A673 (cell line): ENCODE measurements around the gene DIS3L2. TPM values are rescaled to one million over a fixed set of nuclear protein-coding genes. Genes with fewer than 3 reads are reported as not detected.

Experiments
- BruUV-seq: library from RNA; stranded (reverse); fragments of 400-500 nt; replicated peaks from 2 replicates; lab custom pipeline; 2021; lab: Mats Ljungman, UMichigan
- CTCF ChIA-PET: fragments of 300-600 bp; sonication (Branson Sonifier 250); formaldehyde crosslinking; loops from one replicate; lab custom pipeline; 2022; ENCODE audit warnings: antibody characterized with exemption; lab: Charles Lee
- POLR2A ChIA-PET: fragments of 300-600 bp; sonication (Branson Sonifier 250); formaldehyde crosslinking; loops from one replicate; lab custom pipeline; 2022; ENCODE audit warnings: antibody characterized with exemption; ENCODE audit not compliant: low non-redundant PET; lab: Charles Lee
- DNase-seq: peaks from one replicate; pipeline ENCODE4 v3.0.0-alpha.2; 2015; ENCODE audit warnings: low spot score
- H3K27ac ChIP-seq: fragments of 200-600 bp; sonication (generic); 2 replicates; pipeline ENCODE4 v1.5.1; 2016; ENCODE audit warnings: mixed run types, low read depth, mild to moderate bottlenecking, mixed read lengths, antibody characterized with exemption, low read length; ENCODE audit not compliant: poor library complexity, severe bottlenecking
- H3K27me3 ChIP-seq: fragments of 200-600 bp; sonication (generic); replicated peaks from 2 replicates; pipeline ENCODE4 v1.6.1; 2017; ENCODE audit warnings: mixed run types, low read depth, mild to moderate bottlenecking, mixed read lengths, antibody characterized with exemption, low read length; ENCODE audit not compliant: insufficient read depth, poor library complexity
- H3K36me3 ChIP-seq: fragments of 200-600 bp; sonication (generic); 2 replicates; pipeline ENCODE4 v1.6.1; 2016; ENCODE audit warnings: mixed run types, mild to moderate bottlenecking, mixed read lengths, antibody characterized with exemption, low read length; ENCODE audit not compliant: insufficient read depth, poor library complexity, severe bottlenecking
- H3K4me1 ChIP-seq: fragments of 200-600 bp; sonication (generic); 2 replicates; pipeline ENCODE4 v1.6.1; 2017; ENCODE audit warnings: mixed run types, mild to moderate bottlenecking, mixed read lengths, antibody characterized with exemption, low read length; ENCODE audit not compliant: insufficient read depth, poor library complexity, severe bottlenecking
- H3K4me3 ChIP-seq: fragments of 200-600 bp; sonication (generic); 2 replicates; pipeline ENCODE4 v1.5.1; 2016; ENCODE audit warnings: low read depth, mixed run types, mild to moderate bottlenecking, mixed read lengths, low read length; ENCODE audit not compliant: poor library complexity, severe bottlenecking
- H3K9me3 ChIP-seq: fragments of 200-600 bp; sonication (generic); 2 replicates; pipeline ENCODE4 v1.6.1; 2016; ENCODE audit warnings: mixed run types, low read depth, mild to moderate bottlenecking, mixed read lengths, antibody characterized with exemption, low read length; ENCODE audit not compliant: poor library complexity, severe bottlenecking
- EZH2 ChIP-seq: fragments of 200-600 bp; sonication (generic); IDR thresholded peaks from 2 replicates; pipeline ENCODE4 v1.6.1; 2017; ENCODE audit warnings: borderline replicate concordance, low read depth, mild to moderate bottlenecking, mixed read lengths, antibody characterized with exemption, low read length; ENCODE audit not compliant: poor library complexity, severe bottlenecking
- intact Hi-C: fragments of 100-400 bp; cut with micrococcal nuclease; formaldehyde crosslinking; loops from one replicate; pipeline ENCODE4 v1.10.0; 2022; ENCODE audit not compliant: unreplicated experiment
- total RNA-seq: library from RNA; stranded (reverse); gene quantifications from 2 replicates; pipeline ENCODE4 v1.2.3, GENCODE V29; 2021
- TF ChIP-seq, protein P1 (sequence below): fragments of 300-800, 200-600 bp; sonication (generic); conservative IDR thresholded peaks from 2 replicates; pipeline ENCODE4 v1.5.1; 2017; ENCODE audit warnings: low read depth, mild to moderate bottlenecking, antibody characterized with exemption, low read length, moderate library complexity, mixed read lengths

Gene DIS3L2
- total RNA-seq, 1 experiment from 2014 or later: 38.7 TPM

DNA sequence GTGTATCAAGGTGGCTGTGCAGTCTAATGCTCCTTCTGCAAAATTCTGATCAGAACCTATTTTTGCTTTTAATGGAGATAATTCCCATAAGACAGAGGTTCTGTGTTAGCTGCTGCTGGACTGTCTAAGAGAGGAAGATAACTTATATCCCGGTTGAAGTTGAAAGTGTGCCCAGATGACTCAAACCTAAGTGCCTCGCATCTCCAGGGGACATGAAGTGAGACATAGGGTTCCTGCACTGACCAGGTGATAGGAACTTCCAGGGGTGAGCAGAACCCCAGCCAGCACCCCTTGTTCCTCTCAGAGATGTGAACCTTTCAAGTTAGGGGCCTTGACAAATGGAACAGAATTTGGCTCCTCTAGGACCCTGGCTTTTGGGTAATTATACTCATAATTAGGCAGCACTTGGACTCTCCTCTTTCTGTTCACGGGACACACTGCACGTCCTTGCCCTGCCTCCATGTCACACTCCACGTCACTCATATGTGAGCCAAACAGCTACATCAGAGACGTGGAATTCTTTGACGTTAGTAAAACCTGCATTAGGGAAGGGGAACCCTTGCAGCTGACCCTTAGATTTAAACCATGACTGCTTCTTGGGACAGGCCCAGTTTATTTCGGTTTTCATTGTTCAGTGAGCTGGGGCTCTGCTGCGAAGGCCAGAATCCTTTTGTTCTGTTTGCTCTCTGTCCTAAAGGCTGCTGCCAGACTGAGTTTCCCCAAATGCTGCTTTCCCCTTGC lies 312.6 kb downstream of the DIS3L2 start:
- POLR2A ChIA-PET: no interaction called here
- Histone ChIP-seq H3K9me3 (no peaks in the 10 kb centered on the region), H3K27me3 (no peaks in the 10 kb centered on the region), H3K4me1 (no peaks in the 10 kb centered on the region), H3K4me3 (no peak overlapping the region), H3K36me3 (no peaks in the 10 kb centered on the region), H3K27ac (no peak overlapping the region)
- DNase-seq: no peak
- TF ChIP-seq, protein P1, sequence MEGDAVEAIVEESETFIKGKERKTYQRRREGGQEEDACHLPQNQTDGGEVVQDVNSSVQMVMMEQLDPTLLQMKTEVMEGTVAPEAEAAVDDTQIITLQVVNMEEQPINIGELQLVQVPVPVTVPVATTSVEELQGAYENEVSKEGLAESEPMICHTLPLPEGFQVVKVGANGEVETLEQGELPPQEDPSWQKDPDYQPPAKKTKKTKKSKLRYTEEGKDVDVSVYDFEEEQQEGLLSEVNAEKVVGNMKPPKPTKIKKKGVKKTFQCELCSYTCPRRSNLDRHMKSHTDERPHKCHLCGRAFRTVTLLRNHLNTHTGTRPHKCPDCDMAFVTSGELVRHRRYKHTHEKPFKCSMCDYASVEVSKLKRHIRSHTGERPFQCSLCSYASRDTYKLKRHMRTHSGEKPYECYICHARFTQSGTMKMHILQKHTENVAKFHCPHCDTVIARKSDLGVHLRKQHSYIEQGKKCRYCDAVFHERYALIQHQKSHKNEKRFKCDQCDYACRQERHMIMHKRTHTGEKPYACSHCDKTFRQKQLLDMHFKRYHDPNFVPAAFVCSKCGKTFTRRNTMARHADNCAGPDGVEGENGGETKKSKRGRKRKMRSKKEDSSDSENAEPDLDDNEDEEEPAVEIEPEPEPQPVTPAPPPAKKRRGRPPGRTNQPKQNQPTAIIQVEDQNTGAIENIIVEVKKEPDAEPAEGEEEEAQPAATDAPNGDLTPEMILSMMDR: no peak
- no peak for TF ChIP-seq EZH2
- CTCF ChIA-PET: no interaction called here
- BruUV-seq: no TSS peak
- intact Hi-C loops: no loop called here

- intact Hi-C loops: no loop called here
- H3K27me3 ChIP-seq: no peaks in the 10 kb centered on the region
- H3K4me3 ChIP-seq: no peak overlapping the region
- no peaks in the 10 kb centered on the region for H3K4me1 ChIP-seq
- no TSS peak for BruUV-seq
- no peaks in the 10 kb centered on the region for H3K36me3 ChIP-seq
- POLR2A ChIA-PET: no interaction called here
- no peaks in the 10 kb centered on the region for H3K9me3 ChIP-seq
- no peak for DNase-seq
- CTCF ChIA-PET: no interaction called here
- no peak for TF ChIP-seq EZH2
- TF ChIP-seq, protein P1: no peak
- no peak overlapping the region for H3K27ac ChIP-seq
Observed at GRCh38 chr2:232275670-232276069, 314.2 kb downstream of the DIS3L2 start.

DNA sequence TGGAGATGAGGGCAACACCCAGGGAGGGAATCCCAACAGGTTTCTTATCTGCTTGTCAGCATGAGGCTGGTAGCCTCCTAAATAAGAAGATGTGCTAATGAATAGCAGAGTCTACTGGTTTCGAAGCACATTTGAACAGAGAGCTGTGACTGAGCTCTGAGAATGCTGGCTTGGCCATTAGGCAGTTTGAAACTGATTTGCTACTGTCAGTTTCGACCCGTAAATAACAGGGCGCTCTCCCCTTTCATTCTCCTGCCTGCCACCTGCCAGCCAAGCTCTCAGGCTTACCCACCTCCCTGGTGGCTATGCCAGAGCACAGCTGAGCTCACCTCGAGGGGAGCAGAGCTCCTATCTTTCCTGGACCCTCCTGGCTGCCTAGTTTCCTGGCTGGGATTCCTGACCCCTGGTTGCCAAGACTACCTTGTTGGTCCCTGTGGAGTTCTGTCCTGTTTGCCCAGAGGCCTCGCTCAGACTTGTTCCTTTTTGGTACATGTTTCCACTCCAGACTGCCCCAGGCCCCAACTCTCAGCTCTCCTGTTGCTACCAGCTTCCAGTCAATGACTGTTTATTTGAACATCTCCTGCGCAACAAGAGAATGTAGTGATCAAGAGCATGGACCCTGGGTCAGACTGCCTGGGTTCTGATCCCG lies 314.7 kb downstream of the DIS3L2 start:
- DNase-seq: no peak
- H3K4me3 ChIP-seq: no peak overlapping the region
- no peaks in the 10 kb centered on the region for H3K9me3 ChIP-seq
- TF ChIP-seq, protein P1: no peak
- no peak for TF ChIP-seq EZH2
- H3K27me3 ChIP-seq: no peaks in the 10 kb centered on the region
- no peak overlapping the region for H3K27ac ChIP-seq
- intact Hi-C loops: no loop called here
- CTCF ChIA-PET: no interaction called here
- H3K4me1 ChIP-seq: no peaks in the 10 kb centered on the region
- POLR2A ChIA-PET: no interaction called here
- no TSS peak for BruUV-seq
- no peaks in the 10 kb centered on the region for H3K36me3 ChIP-seq
